Activated naive CD4-positive, alpha-beta T cell treated with anti-CD3 and anti-CD28 coated beads, Interleukin-2, amount 50 U/mL, for 72 hours (primary cell): ENCODE measurements around the gene RAD51C. TPM values are rescaled to one million over a fixed set of nuclear protein-coding genes. Genes with fewer than 3 reads are reported as not detected.
"Not testable (repeated sequence)": the region's sequence is repeated elsewhere in the genome, so short reads cannot be mapped to it uniquely, and the experiment has no call there.

Source experiments
- ATAC-seq, 2 donors: fragments of 150-1000 bp; cut with Tn5 transposase; 2 replicates each; pipeline ENCODE4 v1.10.0; 2021; ENCODE audit warnings: mild to moderate bottlenecking in 2 of 2, moderate library complexity in 2 of 2
- DNase-seq, 2 donors: peaks; one replicate each; pipeline ENCODE4 v3.0.0; 2021 to 2022; ENCODE audit warnings: low spot score in 2 of 2
- H3K27ac Mint-ChIP-seq, 2 donors: one replicate each; pipeline ENCODE4 v1.8.0; 2022; ENCODE audit warnings: mild to moderate bottlenecking in 2 of 2, mixed read lengths in 2 of 2
- H3K36me3 Mint-ChIP-seq, 2 donors: one replicate each; pipeline ENCODE4 v1.8.0; 2022; ENCODE audit warnings: mixed read lengths in 2 of 2
- H3K9me3 Mint-ChIP-seq, 2 donors: one replicate each; pipeline ENCODE4 v1.8.0; 2022; ENCODE audit warnings: mixed read lengths in 2 of 2
- total RNA-seq, 2 donors: library from RNA; stranded (reverse); gene quantifications; one replicate each; pipeline ENCODE4 v1.2.3, GENCODE V29; 2022

Gene RAD51C
- total RNA-seq, 2 donors from 2014 or later = 73.7 to 85.5 TPM

GRCh38 chr17:58677194-58677880 lies 15.1 kb upstream of the RAD51C start:
- Mint-ChIP-seq H3K36me3 (no peaks in the 10 kb centered on the region), H3K9me3 (no peaks in the 10 kb centered on the region), H3K27ac (no peak overlapping the region)
- ATAC-seq (peak in 1 of 2 donors; percentile 26), DNase-seq (no peak)

- not testable (repeated sequence) for H3K9me3 Mint-ChIP-seq, H3K36me3 Mint-ChIP-seq, H3K27ac Mint-ChIP-seq, DNase-seq, ATAC-seq
Observed at GRCh38 chr17:58678287-58678686, 14.1 kb upstream of the RAD51C start.

- Mint-ChIP-seq H3K9me3 (no peaks in the 10 kb centered on the region), H3K27ac (no peak overlapping the region), H3K36me3 (no peaks in the 10 kb centered on the region)
- DNase-seq = no peak
- peak in 1 of 2 donors; percentile 74 for ATAC-seq
Observed at GRCh38 chr17:58679263-58680037, 13.0 kb upstream of the RAD51C start.

- no peaks in the 10 kb centered on the region for H3K36me3 Mint-ChIP-seq
- ATAC-seq (no peak), DNase-seq (no peak)
- H3K27ac Mint-ChIP-seq = no peak overlapping the region
- no peaks in the 10 kb centered on the region for H3K9me3 Mint-ChIP-seq
Observed at GRCh38 chr17:58680038-58680369, 12.4 kb upstream of the RAD51C start.

- ATAC-seq (no peak), DNase-seq (no peak)
Observed at GRCh38 chr17:58684003-58684402, 8.4 kb upstream of the RAD51C start.

GRCh38 chr17:58684462-58684861 lies 7.9 kb upstream of the RAD51C start:
- not testable (repeated sequence) for ATAC-seq, H3K9me3 Mint-ChIP-seq

More at GRCh38 chr17:58684003-58684402, 8.4 kb upstream of the RAD51C start:
- Mint-ChIP-seq H3K9me3 (no peaks in the 10 kb centered on the region), H3K36me3 (no peaks in the 10 kb centered on the region), H3K27ac (no peak overlapping the region)

GRCh38 chr17:58686980-58687379 lies 5.4 kb upstream of the RAD51C start:
- DNase-seq = no peak
- H3K9me3 Mint-ChIP-seq = no peaks in the 10 kb centered on the region
- H3K27ac Mint-ChIP-seq = no peak overlapping the region
- no peak for ATAC-seq
- H3K36me3 Mint-ChIP-seq = no peaks in the 10 kb centered on the region

More at GRCh38 chr17:58684462-58684861, 7.9 kb upstream of the RAD51C start:
- DNase-seq, H3K36me3 Mint-ChIP-seq, H3K27ac Mint-ChIP-seq: not testable (repeated sequence)

- peaks cover 11 to 15% of the 10 kb centered on the region in 2 donors for H3K36me3 Mint-ChIP-seq
- no peaks in the 10 kb centered on the region for H3K9me3 Mint-ChIP-seq
- DNase-seq (no peak), ATAC-seq (no peak)
- no peak overlapping the region for H3K27ac Mint-ChIP-seq
Observed at GRCh38 chr17:58688521-58688920, 3.9 kb upstream of the RAD51C start.

GRCh38 chr17:58690033-58690432 lies 2.4 kb upstream of the RAD51C start:
- DNase-seq, H3K9me3 Mint-ChIP-seq, H3K27ac Mint-ChIP-seq, ATAC-seq: not testable (repeated sequence)
- peaks cover 18 to 22% of the 10 kb centered on the region in 2 donors for H3K36me3 Mint-ChIP-seq

GRCh38 chr17:58691701-58692238 lies 632 bp upstream of the RAD51C start, which contains the start of gene TEX14:
Gene TEX14 (minus strand): TSS chr17:58692045. CDS start chr17:58652001, 40,044 bp downstream.
- peak within 1 kb of the TSS; percentile 97 to 99 for H3K27ac Mint-ChIP-seq
- peaks cover 18 to 27% of the 10 kb centered on the region in 2 donors for H3K36me3 Mint-ChIP-seq
- no peaks in the 10 kb centered on the region for H3K9me3 Mint-ChIP-seq
- no peak for DNase-seq
- ATAC-seq = no peak

- H3K9me3 Mint-ChIP-seq = no peaks in the 10 kb centered on the region
- peak overlapping the region; percentile 97 to 99 for H3K27ac Mint-ChIP-seq
- DNase-seq = no peak
- ATAC-seq = no peak
- H3K36me3 Mint-ChIP-seq = peaks cover 18 to 27% of the 10 kb centered on the region in 2 donors
Observed at GRCh38 chr17:58693208-58693607, 806 bp downstream of the RAD51C start.

GRCh38 chr17:58693751-58694150 lies 1.3 kb downstream of the RAD51C start:
- Mint-ChIP-seq H3K9me3 (no peaks in the 10 kb centered on the region), H3K27ac (peak overlapping the region; percentile 97 to 99), H3K36me3 (peaks cover 18 to 27% of the 10 kb centered on the region in 2 donors)
- ATAC-seq (no peak), DNase-seq (no peak)

GRCh38 chr17:58694302-58694701 lies 1.9 kb downstream of the RAD51C start:
- H3K9me3 Mint-ChIP-seq = no peaks in the 10 kb centered on the region
- DNase-seq = no peak
- no peak overlapping the region for H3K27ac Mint-ChIP-seq
- no peak for ATAC-seq
- peaks cover 18 to 27% of the 10 kb centered on the region in 2 donors for H3K36me3 Mint-ChIP-seq

- ATAC-seq (no peak), DNase-seq (no peak)
- Mint-ChIP-seq H3K36me3 (peaks cover 18 to 28% of the 10 kb centered on the region in 2 donors), H3K9me3 (no peaks in the 10 kb centered on the region), H3K27ac (no peak overlapping the region)
Observed at GRCh38 chr17:58694826-58695225, 2.4 kb downstream of the RAD51C start.

- peaks cover 0 to 24% of the 10 kb centered on the region in 2 donors for H3K36me3 Mint-ChIP-seq
- no peak for DNase-seq
- no peaks in the 10 kb centered on the region for H3K9me3 Mint-ChIP-seq
- ATAC-seq = no peak
- peak overlapping the region in 1 of 2 donors; percentile 72 for H3K27ac Mint-ChIP-seq
Observed at GRCh38 chr17:58699771-58700170, 7.4 kb downstream of the RAD51C start.

GRCh38 chr17:58702045-58702476 lies 9.7 kb downstream of the RAD51C start:
- H3K36me3 Mint-ChIP-seq = peaks cover 0 to 38% of the 10 kb centered on the region in 2 donors
- peak overlapping the region in 1 of 2 donors; percentile 99 for H3K27ac Mint-ChIP-seq
- no peaks in the 10 kb centered on the region for H3K9me3 Mint-ChIP-seq
- ATAC-seq (peak; percentile 63 to 77), DNase-seq (peak in 1 of 2 donors; percentile 33)

GRCh38 chr17:58702708-58703107 lies 10.3 kb downstream of the RAD51C start:
- DNase-seq (no peak), ATAC-seq (no peak)
- H3K27ac Mint-ChIP-seq = peak overlapping the region in 1 of 2 donors; percentile 99
- H3K9me3 Mint-ChIP-seq = no peaks in the 10 kb centered on the region
- peaks cover 0 to 38% of the 10 kb centered on the region in 2 donors for H3K36me3 Mint-ChIP-seq
